Left ventricle myocardium superior (tissue), 1 donor: ENCODE data around the gene FSIP1. TPM values are rescaled to one million over a fixed set of nuclear protein-coding genes. Genes with fewer than 3 reads are reported as not detected.

Source experiments
- ATAC-seq: fragments of 200-7000 bp; cut with Tn5 transposase; one replicate; pipeline ENCODE4 v1.9.1; 2020; ENCODE audit warnings: mild to moderate bottlenecking, moderate library complexity
- DNase-seq: peaks from one replicate; pipeline ENCODE4 v3.0.0-alpha.2; 2020
- intact Hi-C: fragments of 100-400 bp; cut with micrococcal nuclease; formaldehyde crosslinking; loops from one replicate; pipeline ENCODE4 v1.11.0; 2022
- total RNA-seq: library from RNA; stranded (reverse); fragmentation: NEBNext Ultra II Directional; extraction: Animal tissue kit (Norgen Biotek cat#: 25700); gene quantifications from one replicate; pipeline ENCODE4 v1.2.1, GENCODE V29; 2021
- donor health status: DM: no; HTN: yes; CAD: no; lungs with severe emphysema.

The FSIP1 gene
- total RNA-seq, 1 donor from 2014 or later = 1.0 TPM

- no peak for ATAC-seq
- DNase-seq = no peak
- intact Hi-C loops = no loop called here
Measured at GRCh38 chr15:39776068-39776467, 6.6 kb downstream of the FSIP1 start.

GRCh38 chr15:39774688-39775267 lies 7.9 kb downstream of the FSIP1 start:
- intact Hi-C loops = no loop called here

GRCh38 chr15:39770748-39771689 lies 11.6 kb downstream of the FSIP1 start:
- DNase-seq (peak; percentile 32), ATAC-seq (peak; percentile 79)
- intact Hi-C loops = no loop called here

More at GRCh38 chr15:39774688-39775267, 7.9 kb downstream of the FSIP1 start:
- DNase-seq (no peak), ATAC-seq (no peak)

GRCh38 chr15:39767921-39768320 lies 14.7 kb downstream of the FSIP1 start:
- intact Hi-C loops = no loop called here

GRCh38 chr15:39761006-39761405 lies 21.6 kb downstream of the FSIP1 start:
- DNase-seq (no peak), ATAC-seq (no peak)
- intact Hi-C loops = no loop called here

More at GRCh38 chr15:39767921-39768320, 14.7 kb downstream of the FSIP1 start:
- DNase-seq = no peak
- ATAC-seq = no peak

GRCh38 chr15:39756806-39757522 lies 25.7 kb downstream of the FSIP1 start:
- intact Hi-C loops = loop anchor here (5.0 to 10.0 kb wide), 4 partner anchors 70 to 1052 kb away; partner anchors contain the start of gene THBS1
- DNase-seq (no peak), ATAC-seq (no peak)

- ATAC-seq = no peak
- intact Hi-C loops = loop anchor here (10.0 kb wide), 3 partner anchors 168 to 1048 kb away; partner anchors contain the start of gene THBS1
Measured at GRCh38 chr15:39752991-39753390, 29.6 kb downstream of the FSIP1 start.

GRCh38 chr15:39752246-39752645 lies 30.4 kb downstream of the FSIP1 start:
- ATAC-seq (no peak), DNase-seq (no peak)
- intact Hi-C loops = loop anchor here (10.0 kb wide), 3 partner anchors 167 to 1047 kb away; partner anchors contain the start of gene THBS1

More at GRCh38 chr15:39752991-39753390, 29.6 kb downstream of the FSIP1 start:
- no peak for DNase-seq

- intact Hi-C loops = no loop called here
Measured at GRCh38 chr15:39748276-39748675, 34.4 kb downstream of the FSIP1 start.

GRCh38 chr15:39747326-39747725 lies 35.3 kb downstream of the FSIP1 start:
- ATAC-seq = peak; percentile 29
- intact Hi-C loops = no loop called here

More at GRCh38 chr15:39748276-39748675, 34.4 kb downstream of the FSIP1 start:
- DNase-seq = no peak
- no peak for ATAC-seq

GRCh38 chr15:39746714-39747276 lies 35.8 kb downstream of the FSIP1 start:
- DNase-seq (no peak), ATAC-seq (no peak)
- intact Hi-C loops = no loop called here

More at GRCh38 chr15:39747326-39747725, 35.3 kb downstream of the FSIP1 start:
- DNase-seq = no peak

- ATAC-seq (no peak), DNase-seq (no peak)
- intact Hi-C loops = no loop called here
Measured at GRCh38 chr15:39746176-39746575, 36.5 kb downstream of the FSIP1 start.

- ATAC-seq = no peak
- intact Hi-C loops = no loop called here
- no peak for DNase-seq
Measured at GRCh38 chr15:39745415-39745814, 37.2 kb downstream of the FSIP1 start.

GRCh38 chr15:39744334-39745103 lies 38.1 kb downstream of the FSIP1 start:
- intact Hi-C loops = no loop called here
- DNase-seq = no peak
- no peak for ATAC-seq

- no peak for ATAC-seq
- DNase-seq = no peak
- intact Hi-C loops = no loop called here
Measured at GRCh38 chr15:39743611-39744010, 39.0 kb downstream of the FSIP1 start.

GRCh38 chr15:39741258-39741657 lies 41.4 kb downstream of the FSIP1 start:
- DNase-seq = no peak
- ATAC-seq = no peak
- intact Hi-C loops = no loop called here

GRCh38 chr15:39738998-39739397 lies 43.6 kb downstream of the FSIP1 start:
- ATAC-seq = peak; percentile 32
- intact Hi-C loops = no loop called here
- peak; percentile 39 for DNase-seq

GRCh38 chr15:39737196-39737550 lies 45.5 kb downstream of the FSIP1 start:
- intact Hi-C loops = no loop called here
- DNase-seq (no peak), ATAC-seq (peak; percentile 8)
